ENCODE data around the gene PREB.

GRCh38 chr2:27170581-27171337, 36.3 kb upstream of the PREB start:
- TF ChIP-seq CTCF (IDR thresholded peaks at IDR 0.05) (no peak), MYC (IDR thresholded peaks at IDR 0.05; ENCODE audit: borderline replicate concordance, low read length) (no peak), HDAC2 (IDR thresholded peaks at IDR 0.05) (no peak), EP300 (IDR thresholded peaks at IDR 0.05) (no peak), POLR2A (IDR thresholded peaks at IDR 0.05; ENCODE audit: low read length) (no peak)
